NCI-H1417 treated with DMSO at 0.1 percent for 48 hours (cell line): ENCODE measurements around the gene BBS7.

Source experiments
- DNase-seq: peaks from one replicate; lab custom pipeline; 2025; lab: John Stamatoyannopoulos, UW

Gene BBS7, protein sequence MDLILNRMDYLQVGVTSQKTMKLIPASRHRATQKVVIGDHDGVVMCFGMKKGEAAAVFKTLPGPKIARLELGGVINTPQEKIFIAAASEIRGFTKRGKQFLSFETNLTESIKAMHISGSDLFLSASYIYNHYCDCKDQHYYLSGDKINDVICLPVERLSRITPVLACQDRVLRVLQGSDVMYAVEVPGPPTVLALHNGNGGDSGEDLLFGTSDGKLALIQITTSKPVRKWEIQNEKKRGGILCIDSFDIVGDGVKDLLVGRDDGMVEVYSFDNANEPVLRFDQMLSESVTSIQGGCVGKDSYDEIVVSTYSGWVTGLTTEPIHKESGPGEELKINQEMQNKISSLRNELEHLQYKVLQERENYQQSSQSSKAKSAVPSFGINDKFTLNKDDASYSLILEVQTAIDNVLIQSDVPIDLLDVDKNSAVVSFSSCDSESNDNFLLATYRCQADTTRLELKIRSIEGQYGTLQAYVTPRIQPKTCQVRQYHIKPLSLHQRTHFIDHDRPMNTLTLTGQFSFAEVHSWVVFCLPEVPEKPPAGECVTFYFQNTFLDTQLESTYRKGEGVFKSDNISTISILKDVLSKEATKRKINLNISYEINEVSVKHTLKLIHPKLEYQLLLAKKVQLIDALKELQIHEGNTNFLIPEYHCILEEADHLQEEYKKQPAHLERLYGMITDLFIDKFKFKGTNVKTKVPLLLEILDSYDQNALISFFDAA

GRCh38 chr4:121869841-121870822, at the start of gene BBS7:
Gene BBS7, minus strand, starts transcription at chr4:121870474. Its CDS starts 161 bp downstream, at chr4:121870313.
- DNase-seq, result peak; percentile 92

- no peak for DNase-seq
Observed at GRCh38 chr4:121913667-121914066, 43.4 kb upstream of the BBS7 start.

GRCh38 chr4:121908346-121908745, 38.1 kb upstream of the BBS7 start:
- DNase-seq, result no peak

DNA sequence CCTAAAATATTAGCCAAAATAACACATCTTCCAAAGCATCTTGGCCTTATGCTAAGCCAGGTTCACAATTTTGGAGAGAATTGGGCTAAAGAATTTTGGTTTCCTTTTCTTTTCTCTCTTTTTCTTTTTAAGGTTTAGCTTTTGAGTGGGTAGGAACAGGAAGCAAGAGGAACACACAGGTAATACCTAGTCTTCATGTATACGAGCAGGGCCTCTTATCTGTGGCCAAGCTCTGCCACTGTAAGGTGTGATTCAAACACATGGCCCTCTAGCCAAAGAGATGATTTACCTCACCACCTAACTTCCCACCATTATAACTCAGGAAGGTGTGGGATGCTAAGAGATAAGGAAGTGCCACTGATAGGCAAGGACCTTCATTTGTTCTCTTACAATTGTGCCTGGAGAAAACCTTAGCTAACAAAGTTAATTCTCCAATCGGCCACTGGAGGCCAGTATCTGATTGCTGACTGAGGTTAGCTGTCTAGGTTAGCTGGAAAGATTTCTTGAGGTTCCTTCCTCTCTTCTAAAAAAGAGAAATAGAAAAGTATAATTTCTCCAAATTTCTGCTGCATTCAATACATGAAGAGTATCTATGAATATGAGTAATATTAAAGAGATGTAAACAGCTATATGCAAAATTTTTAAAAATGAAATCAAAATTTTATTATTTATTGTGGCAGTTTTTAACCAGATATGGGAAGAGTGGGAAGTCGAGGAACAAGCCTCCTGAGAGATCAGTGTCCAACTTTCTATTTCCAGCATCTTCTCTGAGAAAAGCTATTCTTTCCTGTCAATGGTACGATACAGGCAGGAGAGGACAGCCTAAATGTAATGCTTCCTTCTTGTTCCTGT, 30.1 kb upstream of the BBS7 start:
- DNase-seq, result peak; percentile 5

- DNase-seq, result no peak
Observed at GRCh38 chr4:121898150-121898549, 27.9 kb upstream of the BBS7 start.

DNA sequence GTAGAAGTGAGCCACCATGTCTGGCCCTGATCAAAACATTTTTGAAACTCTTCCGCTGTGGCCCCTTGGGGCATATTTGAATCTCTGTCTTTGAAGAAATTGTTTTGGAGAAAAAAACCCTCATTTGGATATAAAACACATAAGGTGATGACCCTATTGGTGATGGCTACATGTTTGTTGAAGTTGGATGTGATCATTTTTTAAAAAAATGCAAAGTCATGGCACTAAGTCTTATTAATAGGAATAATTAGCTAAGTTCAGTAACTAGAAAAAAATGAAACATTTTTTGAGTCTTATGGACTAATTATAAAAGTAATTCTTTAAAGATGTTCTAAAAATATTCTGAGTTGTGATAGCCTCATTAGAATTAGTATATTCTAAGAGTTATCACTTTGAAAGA, 17.9 kb upstream of the BBS7 start:
- no peak for DNase-seq

GRCh38 chr4:121885115-121885514, 14.8 kb upstream of the BBS7 start:
- no peak for DNase-seq

DNA sequence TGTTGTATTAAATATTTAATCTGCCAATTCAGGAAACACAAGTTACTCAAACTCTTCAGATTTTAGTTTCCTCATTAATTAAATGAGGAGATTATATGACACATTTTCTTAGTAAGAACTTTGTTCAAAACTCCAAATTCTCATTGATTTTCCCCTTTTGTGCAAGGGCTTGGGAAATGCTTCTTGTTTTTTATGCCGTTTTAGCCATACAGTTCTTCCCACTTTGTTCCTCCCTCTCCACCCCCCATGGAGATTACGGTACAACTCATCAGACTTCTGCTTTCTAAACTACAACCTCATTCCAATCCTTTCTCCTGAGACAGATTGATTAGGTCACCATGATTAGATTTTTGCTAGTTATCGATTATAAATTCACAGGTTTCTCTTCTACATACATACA, 10.9 kb upstream of the BBS7 start:
- DNase-seq, result no peak

DNA sequence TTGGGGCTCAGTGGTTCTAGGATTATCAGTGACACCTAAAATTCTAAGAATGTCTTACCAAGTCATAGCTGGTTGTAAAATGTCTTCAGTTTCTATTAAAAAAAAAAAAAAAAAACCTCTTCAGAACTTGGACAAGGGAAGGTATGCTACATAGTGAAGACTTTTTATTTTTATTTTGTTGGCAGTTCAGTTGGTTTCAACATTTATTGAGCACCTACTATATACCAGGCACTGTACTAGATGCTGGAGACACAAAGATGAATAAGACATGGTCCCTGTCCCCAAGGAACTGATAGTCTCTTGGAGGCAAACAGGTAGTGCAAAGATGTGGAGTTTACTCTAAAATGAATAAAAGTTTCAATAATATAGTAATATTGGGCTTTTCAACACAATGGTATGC, 8.9 kb upstream of the BBS7 start:
- DNase-seq, result no peak

GRCh38 chr4:121877041-121877773, 6.9 kb upstream of the BBS7 start:
- no peak for DNase-seq

GRCh38 chr4:121876070-121876469, 5.8 kb upstream of the BBS7 start:
- no peak for DNase-seq

DNA sequence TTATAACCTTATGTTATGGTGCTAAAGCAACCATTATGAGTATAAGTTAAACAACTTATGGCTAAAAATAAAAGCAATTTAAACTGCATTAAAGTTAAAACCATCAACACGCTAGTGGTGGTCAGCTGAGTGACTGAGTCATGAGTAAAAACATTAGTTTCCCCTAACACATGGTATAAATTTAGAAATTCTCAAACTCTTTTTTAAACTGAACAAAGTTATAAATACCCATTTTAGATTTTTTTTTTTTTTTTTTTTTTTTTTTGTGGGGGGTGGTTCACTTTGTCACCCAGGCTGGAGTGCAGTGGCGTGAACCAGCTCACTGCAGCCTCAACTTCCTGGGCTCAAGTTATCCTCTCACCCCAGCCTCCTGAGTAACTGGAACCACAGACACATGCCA, 5.4 kb upstream of the BBS7 start:
- DNase-seq, result no peak

DNA sequence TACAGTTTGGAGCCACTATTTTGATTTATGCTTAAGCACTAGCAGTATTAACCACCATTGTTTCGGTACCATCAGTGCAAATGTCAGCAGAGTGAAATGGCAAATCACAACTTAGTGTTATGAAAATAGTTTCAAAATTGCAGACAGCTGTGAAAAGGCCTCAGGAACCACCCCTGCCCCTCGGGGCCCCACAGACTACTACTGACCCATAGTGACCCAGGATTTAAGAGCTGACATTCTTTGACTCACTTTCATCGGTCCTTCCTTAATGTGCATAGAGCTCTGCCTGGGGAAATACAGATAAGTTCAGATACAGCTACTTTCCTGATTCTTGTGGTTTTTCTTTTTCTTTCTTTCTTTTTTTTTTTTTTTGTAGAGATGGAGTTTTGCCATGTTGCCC, 3.3 kb upstream of the BBS7 start:
- DNase-seq, result no peak

DNA sequence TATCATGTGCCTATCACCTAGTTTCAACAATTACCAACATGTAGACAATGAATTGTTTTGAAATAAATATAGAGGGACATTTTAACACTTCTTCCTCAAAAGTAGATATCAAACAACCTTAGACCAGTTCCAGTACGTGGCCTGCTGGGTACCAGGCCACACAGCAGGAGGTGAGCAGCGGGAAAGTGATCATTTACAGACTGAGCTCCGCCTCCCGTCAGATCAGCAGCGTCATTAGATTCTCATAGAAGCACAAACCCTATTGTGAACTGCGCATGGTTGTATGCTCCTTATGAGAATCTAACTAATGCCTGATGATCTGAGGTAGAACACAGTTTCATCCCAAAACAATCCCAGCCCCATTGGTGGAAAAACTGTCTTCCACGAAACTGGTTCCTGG, 6.5 kb downstream of the BBS7 start:
- DNase-seq, result no peak

DNA sequence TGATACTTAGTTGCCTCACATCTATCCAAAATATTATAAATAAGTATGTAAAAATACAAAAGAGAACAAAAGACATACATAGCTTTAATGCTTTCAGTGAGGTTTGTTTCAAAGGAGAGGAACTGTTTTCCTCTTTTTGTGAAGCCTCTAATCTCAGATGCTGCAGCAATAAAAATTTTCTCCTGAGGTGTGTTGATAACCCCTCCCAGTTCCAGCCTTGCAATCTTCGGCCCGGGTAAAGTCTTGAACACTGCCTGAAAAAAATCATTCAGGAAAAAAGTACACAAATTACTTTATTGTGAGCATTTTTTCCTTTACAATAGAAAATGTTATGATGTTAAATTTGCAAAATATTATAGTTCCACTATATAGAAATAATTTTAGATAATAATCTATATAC, 8.8 kb downstream of the BBS7 start:
- DNase-seq, result no peak

GRCh38 chr4:121860121-121860520, 10.2 kb downstream of the BBS7 start:
- no peak for DNase-seq

GRCh38 chr4:121851354-121851753, 18.9 kb downstream of the BBS7 start:
- no peak for DNase-seq

GRCh38 chr4:121846662-121847061, 23.6 kb downstream of the BBS7 start:
- no peak for DNase-seq

GRCh38 chr4:121842862-121843261, 27.4 kb downstream of the BBS7 start:
- DNase-seq, result no peak

- DNase-seq, result no peak
Observed at GRCh38 chr4:121838136-121838535, 32.1 kb downstream of the BBS7 start.

DNA sequence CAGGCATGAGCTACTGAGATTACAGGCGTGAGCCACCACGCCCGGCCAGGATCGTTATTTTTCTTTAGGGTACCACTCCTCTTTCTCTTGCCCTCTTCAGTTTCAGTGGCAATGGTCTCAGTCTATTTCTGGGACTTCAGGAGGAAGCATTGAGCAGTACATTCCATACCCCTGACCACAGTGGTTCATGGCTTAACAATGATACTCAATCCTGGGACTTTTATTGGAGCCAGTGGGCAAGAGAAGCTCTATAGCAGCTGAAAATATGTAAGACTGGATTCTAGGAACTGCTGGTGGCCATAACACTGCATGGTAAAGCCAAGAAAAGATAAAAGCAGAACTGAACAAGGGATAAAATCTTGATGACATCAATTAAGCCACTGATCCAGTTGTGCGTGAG, 40.8 kb downstream of the BBS7 start:
- no peak for DNase-seq
